Glutamatergic neuron (in vitro differentiated cells): Measurements from ENCODE around the gene C1QTNF3. TPM values are rescaled to one million over a fixed set of nuclear protein-coding genes. Genes with fewer than 3 reads are reported as not detected.
A peak's percentile ranks its signal among the peaks of the same experiment; 100 is the strongest.

Source experiments
- DNase-seq: peaks from one replicate; pipeline ENCODE4 v3.0.0; 2022
- H3K27ac Mint-ChIP-seq: one replicate; pipeline ENCODE4 v1.8.0; 2020; ENCODE audit warnings: mild to moderate bottlenecking, mixed read lengths, inconsistent platforms; ENCODE audit not compliant: unreplicated experiment
- H3K27me3 Mint-ChIP-seq: one replicate; pipeline ENCODE4 v1.8.0; 2020; ENCODE audit warnings: mild to moderate bottlenecking, moderate library complexity, mixed read lengths, inconsistent platforms; ENCODE audit not compliant: unreplicated experiment
- H3K36me3 Mint-ChIP-seq: one replicate; pipeline ENCODE4 v1.8.0; 2020; ENCODE audit warnings: mild to moderate bottlenecking, mixed read lengths, inconsistent platforms; ENCODE audit not compliant: unreplicated experiment
- H3K4me1 Mint-ChIP-seq: one replicate; pipeline ENCODE4 v1.8.0; 2020; ENCODE audit warnings: mild to moderate bottlenecking, low read depth, mixed read lengths, inconsistent platforms; ENCODE audit not compliant: unreplicated experiment
- H3K4me3 Mint-ChIP-seq: one replicate; pipeline ENCODE4 v1.8.0; 2020; ENCODE audit warnings: mild to moderate bottlenecking, mixed read lengths, inconsistent platforms; ENCODE audit not compliant: unreplicated experiment
- H3K9me3 Mint-ChIP-seq: one replicate; pipeline ENCODE4 v1.8.0; 2020; ENCODE audit warnings: mild to moderate bottlenecking, moderate library complexity, mixed read lengths, inconsistent platforms; ENCODE audit not compliant: unreplicated experiment
- CTCF ChIP-seq: fragments of 200-600 bp; sonication (generic); IDR thresholded peaks from one replicate; pipeline ENCODE4 v1.5.0; 2021; ENCODE audit not compliant: partially characterized antibody, unreplicated experiment
- total RNA-seq: library from RNA; stranded (reverse); fragmentation: NEBNext Ultra II Directional; extraction: Animal tissue kit (Norgen Biotek cat#: 25700); gene quantifications from one replicate; pipeline ENCODE4 v1.2.1, GENCODE V29; 2021; ENCODE audit not compliant: unreplicated experiment

C1QTNF3 gene
- total RNA-seq, 1 donor from 2014 or later, result 9.0 TPM

- no peak for TF ChIP-seq CTCF
- Mint-ChIP-seq H3K27ac (no peak overlapping the region), H3K27me3 (peaks cover 1% of the 10 kb centered on the region), H3K9me3 (peaks cover 4% of the 10 kb centered on the region), H3K36me3 (no peaks in the 10 kb centered on the region), H3K4me1 (peaks cover 9% of the 10 kb centered on the region), H3K4me3 (no peak overlapping the region)
- DNase-seq, result no peak
Observed at GRCh38 chr5:33973271-33973670, 69.7 kb downstream of the C1QTNF3 start.

GRCh38 chr5:33969572-33970452 is 73.2 kb downstream of the C1QTNF3 start:
- H3K27ac Mint-ChIP-seq, result no peak overlapping the region
- DNase-seq, result no peak
- peaks cover 15% of the 10 kb centered on the region for H3K4me1 Mint-ChIP-seq
- peak; percentile 66 for TF ChIP-seq CTCF
- peaks cover 2% of the 10 kb centered on the region for H3K27me3 Mint-ChIP-seq
- no peaks in the 10 kb centered on the region for H3K36me3 Mint-ChIP-seq
- no peak overlapping the region for H3K4me3 Mint-ChIP-seq
- peaks cover 5% of the 10 kb centered on the region for H3K9me3 Mint-ChIP-seq

GRCh38 chr5:33968211-33969005 is 74.6 kb downstream of the C1QTNF3 start:
- peaks cover 5% of the 10 kb centered on the region for H3K9me3 Mint-ChIP-seq
- H3K4me3 Mint-ChIP-seq, result peak overlapping the region; percentile 53
- DNase-seq, result peak; percentile 40
- H3K36me3 Mint-ChIP-seq, result no peaks in the 10 kb centered on the region
- no peak for TF ChIP-seq CTCF
- H3K27me3 Mint-ChIP-seq, result peaks cover 2% of the 10 kb centered on the region
- H3K27ac Mint-ChIP-seq, result peak overlapping the region; percentile 94
- peaks cover 15% of the 10 kb centered on the region for H3K4me1 Mint-ChIP-seq

Other genes with a start within 250 kb of the C1QTNF3 start
- gene ADAMTS12, start 151.2 kb downstream of the C1QTNF3 start, total RNA-seq, result 0.54 TPM
- 0.44 TPM for gene RXFP3, start 106.8 kb downstream of the C1QTNF3 start, total RNA-seq
- gene SLC45A2, start 58.5 kb downstream of the C1QTNF3 start, total RNA-seq, result 0.76 TPM
- gene AMACR, start 35.2 kb downstream of the C1QTNF3 start, total RNA-seq, result 9.0 TPM